Mucosa of rectum (tissue), 2 donors: ENCODE data around the gene PSMB10.

ENCODE experiments used
- H3K27ac ChIP-seq, 2 donors: one replicate each; pipeline ENCODE4 v1.7.0; 2013; ENCODE audit warnings: inconsistent platforms in 2 of 2, low read depth in 2 of 2, low read length in 2 of 2
- H3K27me3 ChIP-seq, 2 donors: one replicate each; pipeline ENCODE4 v1.7.0; 2013; ENCODE audit warnings: low read length in 2 of 2; ENCODE audit not compliant: control insufficient read depth in 2 of 2, insufficient read depth in 2 of 2
- H3K36me3 ChIP-seq, 2 donors: one replicate each; pipeline ENCODE4 v1.7.0; 2013; ENCODE audit warnings: low read length in 2 of 2; ENCODE audit not compliant: control insufficient read depth in 2 of 2, insufficient read depth in 2 of 2
- H3K4me1 ChIP-seq, 2 donors: one replicate each; pipeline ENCODE4 v1.7.0; 2013; ENCODE audit warnings: low read length in 2 of 2, mild to moderate bottlenecking in 1 of 2; ENCODE audit not compliant: control insufficient read depth in 2 of 2, insufficient read depth in 2 of 2
- H3K4me3 ChIP-seq, 2 donors: one replicate each; pipeline ENCODE4 v1.7.0; 2013; ENCODE audit warnings: low read length in 2 of 2
- H3K9ac ChIP-seq, 2 donors: one replicate each; pipeline ENCODE4 v1.7.0; 2013; ENCODE audit warnings: low read length in 2 of 2, low read depth in 1 of 2, mild to moderate bottlenecking in 1 of 2
- H3K9me3 ChIP-seq, 2 donors: one replicate each; pipeline ENCODE4 v1.7.0; 2013; ENCODE audit warnings: low read length in 2 of 2; ENCODE audit not compliant: control insufficient read depth in 2 of 2
- donor health status: healthy.
- donor health status: Normal muscosa, but diverticular disease.

Gene PSMB10

GRCh38 chr16:67969254-67970039 is 32.8 kb upstream of the PSMB10 start:
- Histone ChIP-seq H3K9ac (peak overlapping the region; percentile 68 to 77), H3K27me3 (peaks cover 2 to 4% of the 10 kb centered on the region in 2 donors), H3K4me1 (peaks cover 11 to 22% of the 10 kb centered on the region in 2 donors), H3K4me3 (peak overlapping the region; percentile 74 to 79), H3K36me3 (no peaks in the 10 kb centered on the region), H3K9me3 (no peaks in the 10 kb centered on the region), H3K27ac (peak overlapping the region; percentile 82 to 89)

- Histone ChIP-seq H3K36me3 (no peaks in the 10 kb centered on the region), H3K27me3 (peaks cover 2 to 4% of the 10 kb centered on the region in 2 donors), H3K4me1 (peaks cover 11 to 24% of the 10 kb centered on the region in 2 donors), H3K9ac (peak within 1 kb of the TSS; percentile 68 to 77), H3K4me3 (peak within 1 kb of the TSS; percentile 74 to 79), H3K27ac (peak within 1 kb of the TSS; percentile 82 to 89), H3K9me3 (no peaks in the 10 kb centered on the region)
Observed at GRCh38 chr16:67968400-67969253, 32.0 kb upstream of the PSMB10 start, which contains the start of gene SLC12A4. SLC12A4 (minus strand) TSS chr16:67968637; CDS start chr16:67968553, 84 bp downstream.

GRCh38 chr16:67967958-67968399 is 31.3 kb upstream of the PSMB10 start:
- no peaks in the 10 kb centered on the region for H3K9me3 ChIP-seq
- H3K4me1 ChIP-seq: peaks cover 11 to 24% of the 10 kb centered on the region in 2 donors
- H3K27me3 ChIP-seq: peaks cover 2 to 4% of the 10 kb centered on the region in 2 donors
- H3K36me3 ChIP-seq: no peaks in the 10 kb centered on the region
- H3K27ac ChIP-seq: peak overlapping the region; percentile 82 to 89
- H3K4me3 ChIP-seq: peak overlapping the region; percentile 64 to 74
- H3K9ac ChIP-seq: peak overlapping the region; percentile 34 to 77

- peaks cover 11 to 24% of the 10 kb centered on the region in 2 donors for H3K4me1 ChIP-seq
Observed at GRCh38 chr16:67967183-67967957, 30.7 kb upstream of the PSMB10 start.

GRCh38 chr16:67966549-67967182 is 30.0 kb upstream of the PSMB10 start:
- Histone ChIP-seq H3K27ac (peak overlapping the region in 1 of 2 donors; percentile 38), H3K4me1 (peaks cover 11 to 29% of the 10 kb centered on the region in 2 donors), H3K27me3 (peaks cover 2 to 4% of the 10 kb centered on the region in 2 donors), H3K9me3 (no peaks in the 10 kb centered on the region), H3K4me3 (peak overlapping the region; percentile 64 to 74), H3K36me3 (peaks cover 0 to 8% of the 10 kb centered on the region in 2 donors), H3K9ac (peak overlapping the region; percentile 2 to 77)

More at GRCh38 chr16:67967183-67967957, 30.7 kb upstream of the PSMB10 start:
- Histone ChIP-seq H3K9me3 (no peaks in the 10 kb centered on the region), H3K36me3 (peaks cover 0 to 1% of the 10 kb centered on the region in 2 donors), H3K27me3 (peaks cover 2 to 4% of the 10 kb centered on the region in 2 donors), H3K9ac (peak overlapping the region; percentile 34 to 77), H3K27ac (peak overlapping the region; percentile 82 to 89), H3K4me3 (peak overlapping the region; percentile 64 to 74)

- Histone ChIP-seq H3K27ac (peak overlapping the region in 1 of 2 donors; percentile 38), H3K36me3 (peaks cover 0 to 15% of the 10 kb centered on the region in 2 donors), H3K4me1 (peaks cover 16 to 32% of the 10 kb centered on the region in 2 donors), H3K9ac (peak overlapping the region in 1 of 2 donors; percentile 2), H3K27me3 (peaks cover 2 to 4% of the 10 kb centered on the region in 2 donors), H3K9me3 (no peaks in the 10 kb centered on the region), H3K4me3 (peak overlapping the region in 1 of 2 donors; percentile 64)
Observed at GRCh38 chr16:67965668-67966548, 29.3 kb upstream of the PSMB10 start.

GRCh38 chr16:67964477-67965131 is 28.0 kb upstream of the PSMB10 start:
- Histone ChIP-seq H3K36me3 (peaks cover 0 to 18% of the 10 kb centered on the region in 2 donors), H3K27ac (no peak overlapping the region), H3K9ac (no peak overlapping the region), H3K27me3 (peaks cover 2 to 4% of the 10 kb centered on the region in 2 donors), H3K4me1 (peaks cover 19 to 32% of the 10 kb centered on the region in 2 donors), H3K9me3 (no peaks in the 10 kb centered on the region), H3K4me3 (no peak overlapping the region)

- Histone ChIP-seq H3K4me3 (no peak overlapping the region), H3K9ac (no peak overlapping the region), H3K27me3 (peaks cover under 1 to 2% of the 10 kb centered on the region in 2 donors), H3K4me1 (peaks cover 20 to 27% of the 10 kb centered on the region in 2 donors), H3K36me3 (peaks cover 0 to 18% of the 10 kb centered on the region in 2 donors), H3K27ac (peak overlapping the region in 1 of 2 donors; percentile 4), H3K9me3 (no peaks in the 10 kb centered on the region)
Observed at GRCh38 chr16:67963662-67964321, 27.1 kb upstream of the PSMB10 start.
